ENCODE data around the gene RAB3GAP2.
"Not testable (repeated sequence)": the region's sequence is repeated elsewhere in the genome, so short reads cannot be mapped to it uniquely, and the experiment has no call there.

RAB3GAP2 gene

GRCh38 chr1:220272047-220272840, at the start of gene RAB3GAP2:
TSS of gene RAB3GAP2 (minus strand) at chr1:220272453. CDS start at chr1:220272337, 116 bp downstream.
- DNase-seq = peak; percentile 98

DNA sequence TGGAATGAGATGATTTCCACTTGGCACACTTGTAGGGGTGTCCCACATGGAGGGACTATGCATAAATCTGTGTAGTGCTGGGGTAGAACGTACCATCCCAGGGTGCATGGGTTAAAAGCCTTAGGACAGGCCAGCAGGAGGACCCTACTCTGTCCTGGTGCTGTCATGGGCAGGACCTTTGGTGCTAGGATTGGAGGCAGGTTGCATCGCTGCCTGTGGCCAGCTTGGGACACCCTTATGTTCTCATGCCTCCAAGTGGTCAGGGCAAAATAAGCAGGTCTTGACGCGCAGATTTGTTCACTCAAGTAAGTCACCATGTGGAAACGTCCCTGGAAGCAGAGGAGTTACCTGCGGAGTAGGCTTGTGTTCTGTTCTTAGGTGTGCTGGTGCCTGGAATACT, 49.5 kb upstream of the RAB3GAP2 start:
- DNase-seq = peak; percentile 60

DNA sequence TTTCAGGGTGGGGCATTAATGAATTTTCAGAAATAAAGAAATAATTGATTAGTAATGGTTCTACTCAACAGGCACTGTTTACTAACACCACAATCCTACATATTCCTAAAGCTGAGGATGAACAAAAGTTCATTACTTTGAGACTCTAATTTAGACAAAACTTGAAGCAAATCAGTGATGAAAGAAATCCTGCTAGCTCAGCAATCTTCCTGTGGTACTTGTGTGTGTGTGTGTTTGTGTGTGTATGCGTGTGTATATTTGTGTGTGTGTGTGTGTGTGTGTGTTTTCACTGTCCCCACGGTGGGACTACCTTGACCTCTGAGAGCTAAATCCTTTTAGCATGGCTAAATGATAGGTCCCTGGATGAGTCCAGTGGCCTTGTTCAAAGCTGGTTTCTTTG, 48.5 kb upstream of the RAB3GAP2 start:
- no peak for DNase-seq

DNA sequence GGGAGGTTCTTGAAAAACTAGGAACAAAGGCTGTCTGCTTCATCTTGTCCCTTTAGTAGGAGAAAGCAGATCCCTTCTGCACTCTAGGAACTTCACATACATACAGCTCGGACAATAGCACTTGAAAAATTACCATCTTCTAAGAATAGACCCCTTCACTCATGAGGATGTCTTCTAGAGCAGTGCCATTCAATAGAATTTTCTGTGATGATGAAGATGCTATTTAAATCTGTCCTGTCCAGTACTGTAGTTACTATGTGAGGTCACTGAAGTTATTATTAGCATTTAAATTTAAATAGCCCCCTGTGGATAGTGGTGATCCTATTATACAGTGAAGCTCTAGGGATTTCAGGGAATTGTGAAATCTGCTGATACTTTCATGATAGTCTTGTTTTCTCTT, 46.4 kb upstream of the RAB3GAP2 start:
- DNase-seq = no peak

DNA sequence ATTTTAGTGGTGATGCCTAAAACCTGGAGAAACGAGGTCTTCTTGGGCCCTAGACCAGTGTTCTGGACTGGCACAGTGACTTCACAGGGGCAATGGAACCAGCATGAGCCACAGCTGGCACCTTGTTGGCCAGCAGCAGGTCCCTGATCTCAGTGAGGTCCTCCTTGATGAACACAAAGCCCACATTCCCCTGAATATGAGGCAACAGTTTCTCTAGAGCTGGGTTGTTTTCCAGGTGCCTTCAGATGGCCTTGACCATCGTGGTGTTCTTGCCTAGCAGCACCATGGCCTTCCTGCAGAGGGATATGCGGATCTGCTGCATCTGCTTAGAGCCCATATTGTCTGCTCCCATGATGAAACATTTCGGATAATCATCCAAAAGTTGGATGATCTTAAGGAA, 44.9 kb upstream of the RAB3GAP2 start:
- no peak for DNase-seq

GRCh38 chr1:220316305-220316704, 44.1 kb upstream of the RAB3GAP2 start:
- DNase-seq = no peak

- DNase-seq = no peak
Measured at GRCh38 chr1:220315070-220315839, 43.0 kb upstream of the RAB3GAP2 start.

DNA sequence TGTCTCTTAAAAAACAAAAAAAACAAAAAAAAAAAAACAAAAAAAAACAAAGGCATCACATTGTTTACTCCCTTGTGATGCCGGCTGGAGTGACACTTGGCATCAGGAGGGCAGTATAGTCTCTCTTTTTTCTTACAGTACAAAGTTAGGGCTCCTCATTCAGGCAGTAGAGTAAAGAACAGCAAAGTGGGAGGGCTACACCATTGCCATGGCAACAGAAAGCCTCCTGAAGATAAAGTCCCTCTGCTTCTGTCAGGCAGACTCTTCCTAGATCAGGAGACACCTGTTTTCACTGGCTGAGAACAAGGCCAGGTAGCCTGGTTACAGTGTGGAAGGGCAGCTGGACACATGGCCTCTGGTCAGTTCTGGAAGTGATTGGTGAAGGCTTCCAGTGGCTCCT, 41.3 kb upstream of the RAB3GAP2 start:
- DNase-seq = peak; percentile 37

DNA sequence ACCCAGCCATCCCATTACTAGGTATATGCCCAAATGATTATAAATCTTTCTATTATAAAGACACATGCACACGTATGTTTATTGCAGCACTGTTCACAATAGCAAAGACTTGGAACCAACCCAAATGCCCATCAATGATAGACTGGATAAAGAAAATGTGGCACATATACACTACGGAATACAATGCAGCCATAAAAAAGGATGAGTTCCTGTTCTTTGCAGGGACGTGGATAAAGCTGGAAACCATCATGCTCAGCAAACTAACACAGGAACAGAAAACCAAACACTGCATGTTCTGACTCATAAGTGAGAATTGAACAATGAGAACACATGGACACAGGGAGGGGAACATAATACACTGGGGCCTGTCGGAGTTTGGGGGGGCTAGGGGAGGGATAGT, 37.9 kb upstream of the RAB3GAP2 start:
- not testable (repeated sequence) for DNase-seq

DNA sequence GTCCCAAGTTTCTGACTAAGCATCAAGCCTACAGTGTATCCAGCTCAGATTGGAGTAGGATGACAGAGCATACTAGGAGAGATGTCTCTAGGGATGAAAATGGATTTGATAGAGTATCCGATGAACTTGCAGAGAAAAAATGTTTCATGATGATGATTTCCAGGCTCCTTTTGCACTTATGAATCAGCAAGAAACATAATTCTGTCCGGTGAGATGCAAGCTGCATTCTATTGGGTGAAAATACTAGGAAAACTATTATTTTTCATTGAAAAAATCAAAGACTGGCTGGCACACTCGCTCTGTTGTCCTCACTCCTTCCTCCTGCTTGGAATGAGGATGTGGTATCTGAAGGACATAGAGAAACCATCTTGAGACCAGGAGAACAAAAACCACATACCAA, 35.4 kb upstream of the RAB3GAP2 start:
- DNase-seq = no peak

DNA sequence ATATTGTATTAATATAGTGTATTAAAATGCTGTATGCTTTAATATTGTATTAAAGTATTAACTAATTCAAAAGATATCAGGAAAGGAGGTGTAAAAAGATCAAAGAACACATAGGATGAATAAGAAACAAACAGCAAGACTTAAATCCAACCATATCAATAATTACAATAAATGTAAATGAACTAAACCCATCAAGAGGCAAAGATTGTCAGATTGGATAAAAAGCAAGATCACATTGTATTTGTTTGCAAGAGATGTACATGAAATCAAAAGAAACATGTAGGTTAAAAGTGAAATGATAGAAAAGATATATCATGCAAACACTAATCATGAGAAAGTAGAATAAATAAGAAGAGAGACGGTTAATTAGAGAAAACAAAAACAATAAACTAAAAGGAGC, 34.1 kb upstream of the RAB3GAP2 start:
- DNase-seq = no peak

- DNase-seq = no peak
Measured at GRCh38 chr1:220303871-220304270, 31.6 kb upstream of the RAB3GAP2 start.

GRCh38 chr1:220301630-220302029, 29.4 kb upstream of the RAB3GAP2 start:
- peak; percentile 63 for DNase-seq

DNA sequence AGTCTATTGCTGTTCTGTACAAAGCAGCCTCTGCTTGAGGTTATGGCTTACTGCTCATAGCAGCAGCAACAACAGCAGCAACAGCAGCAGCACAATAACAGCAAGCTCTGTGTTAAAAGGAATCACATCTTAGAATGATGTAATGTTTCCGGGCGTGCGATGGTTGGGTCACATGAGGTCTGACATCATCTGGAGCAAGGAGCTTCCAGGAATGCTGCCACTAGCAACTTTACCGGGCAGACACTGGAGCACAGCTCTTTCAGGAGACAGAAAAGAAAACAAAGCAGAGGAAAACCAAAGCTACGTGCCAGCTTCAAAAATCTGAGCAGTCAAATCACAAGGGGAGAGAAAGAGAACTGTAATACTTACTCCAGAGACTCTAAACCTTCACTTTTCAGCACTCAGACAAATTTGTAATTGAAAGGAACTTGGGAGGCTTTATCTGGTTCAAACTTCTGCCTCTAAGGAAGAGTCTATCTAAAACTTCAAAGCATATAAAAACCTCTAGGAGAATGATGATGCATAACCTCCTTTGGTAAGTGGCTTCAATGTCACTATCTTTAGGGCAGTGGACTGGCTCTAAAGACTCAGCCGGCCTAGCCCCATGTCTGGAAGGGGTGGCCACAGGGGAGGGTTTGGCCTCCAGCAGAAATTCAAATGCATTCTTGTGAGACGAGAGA, 28.3 kb upstream of the RAB3GAP2 start:
- DNase-seq = peak; percentile 97

GRCh38 chr1:220299337-220299736, 27.1 kb upstream of the RAB3GAP2 start:
- no peak for DNase-seq

DNA sequence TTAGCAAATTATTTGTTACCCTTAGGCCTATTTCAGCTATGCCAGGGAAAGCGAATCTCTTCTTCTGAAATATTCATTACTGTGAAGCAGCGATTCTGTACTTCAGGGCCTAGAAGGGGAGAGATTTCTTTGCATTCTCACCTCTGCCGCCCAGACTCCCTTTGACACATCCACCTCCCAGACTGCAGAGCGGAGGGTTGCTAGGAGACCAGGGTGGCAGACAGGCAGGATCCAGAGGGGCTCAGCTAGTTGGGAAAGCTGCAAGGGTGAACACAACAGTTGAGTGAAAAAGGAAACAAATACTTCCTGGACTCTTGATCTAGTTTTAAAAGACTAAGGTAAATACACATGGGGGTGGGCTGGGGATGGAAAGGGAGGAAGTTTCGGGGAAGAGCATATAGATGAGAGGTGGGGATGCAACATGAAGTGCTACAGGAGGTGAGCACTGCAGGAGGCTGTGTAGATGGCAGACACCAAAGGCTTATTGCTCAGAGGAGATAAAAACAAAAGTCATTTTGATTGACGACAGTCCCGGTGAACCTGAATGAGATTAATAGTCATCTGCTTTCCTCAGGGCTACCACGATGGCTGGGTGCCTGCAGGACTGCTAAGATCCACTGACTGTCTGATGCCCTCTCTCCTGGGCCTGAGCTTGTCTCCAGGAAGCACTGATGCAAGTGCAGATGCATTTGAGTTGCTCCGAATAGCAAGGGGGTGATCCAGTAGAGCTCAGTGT, 26.4 kb upstream of the RAB3GAP2 start:
- DNase-seq = no peak

GRCh38 chr1:220296981-220297380, 24.7 kb upstream of the RAB3GAP2 start:
- no peak for DNase-seq

GRCh38 chr1:220294846-220295301, 22.6 kb upstream of the RAB3GAP2 start:
- no peak for DNase-seq

- DNase-seq = peak; percentile 39
Measured at GRCh38 chr1:220291580-220291979, 19.3 kb upstream of the RAB3GAP2 start.

GRCh38 chr1:220290140-220290761, 18.0 kb upstream of the RAB3GAP2 start:
- no peak for DNase-seq

- no peak for DNase-seq
Measured at GRCh38 chr1:220287129-220287528, 14.9 kb upstream of the RAB3GAP2 start.

GRCh38 chr1:220283625-220284024, 11.4 kb upstream of the RAB3GAP2 start:
- no peak for DNase-seq
